Dendritic cell treated with granulocyte-macrophage colony-stimulating factor and Interleukin-4, amounts not matched to agents 40 ng/mL and 50 ng/mL, for 4 days (primary cell): ENCODE measurements around the gene RBM6.
"Not testable (repeated sequence)": the region's sequence is repeated elsewhere in the genome, so short reads cannot be mapped to it uniquely, and the experiment has no call there.

Experiments used
- H3K27ac Mint-ChIP-seq: one replicate; pipeline ENCODE4 v1.8.0; 2022; ENCODE audit warnings: mild to moderate bottlenecking, mixed read lengths
- H3K27me3 Mint-ChIP-seq: one replicate; pipeline ENCODE4 v1.8.0; 2022; ENCODE audit warnings: mild to moderate bottlenecking, mixed read lengths
- H3K36me3 Mint-ChIP-seq: one replicate; pipeline ENCODE4 v1.8.0; 2022; ENCODE audit warnings: low read depth, mixed read lengths
- H3K4me1 Mint-ChIP-seq: one replicate; pipeline ENCODE4 v1.8.0; 2022; ENCODE audit warnings: low read depth, mixed read lengths
- H3K4me3 Mint-ChIP-seq: one replicate; pipeline ENCODE4 v1.8.0; 2022; ENCODE audit warnings: mild to moderate bottlenecking, moderate library complexity, mixed read lengths
- H3K9me3 Mint-ChIP-seq: one replicate; pipeline ENCODE4 v1.8.0; 2022; ENCODE audit warnings: mixed read lengths
- intact Hi-C: fragments of 100-400 bp; cut with micrococcal nuclease; formaldehyde crosslinking; loops from one replicate; pipeline ENCODE4 v1.15.0; 2022

The RBM6 gene, protein sequence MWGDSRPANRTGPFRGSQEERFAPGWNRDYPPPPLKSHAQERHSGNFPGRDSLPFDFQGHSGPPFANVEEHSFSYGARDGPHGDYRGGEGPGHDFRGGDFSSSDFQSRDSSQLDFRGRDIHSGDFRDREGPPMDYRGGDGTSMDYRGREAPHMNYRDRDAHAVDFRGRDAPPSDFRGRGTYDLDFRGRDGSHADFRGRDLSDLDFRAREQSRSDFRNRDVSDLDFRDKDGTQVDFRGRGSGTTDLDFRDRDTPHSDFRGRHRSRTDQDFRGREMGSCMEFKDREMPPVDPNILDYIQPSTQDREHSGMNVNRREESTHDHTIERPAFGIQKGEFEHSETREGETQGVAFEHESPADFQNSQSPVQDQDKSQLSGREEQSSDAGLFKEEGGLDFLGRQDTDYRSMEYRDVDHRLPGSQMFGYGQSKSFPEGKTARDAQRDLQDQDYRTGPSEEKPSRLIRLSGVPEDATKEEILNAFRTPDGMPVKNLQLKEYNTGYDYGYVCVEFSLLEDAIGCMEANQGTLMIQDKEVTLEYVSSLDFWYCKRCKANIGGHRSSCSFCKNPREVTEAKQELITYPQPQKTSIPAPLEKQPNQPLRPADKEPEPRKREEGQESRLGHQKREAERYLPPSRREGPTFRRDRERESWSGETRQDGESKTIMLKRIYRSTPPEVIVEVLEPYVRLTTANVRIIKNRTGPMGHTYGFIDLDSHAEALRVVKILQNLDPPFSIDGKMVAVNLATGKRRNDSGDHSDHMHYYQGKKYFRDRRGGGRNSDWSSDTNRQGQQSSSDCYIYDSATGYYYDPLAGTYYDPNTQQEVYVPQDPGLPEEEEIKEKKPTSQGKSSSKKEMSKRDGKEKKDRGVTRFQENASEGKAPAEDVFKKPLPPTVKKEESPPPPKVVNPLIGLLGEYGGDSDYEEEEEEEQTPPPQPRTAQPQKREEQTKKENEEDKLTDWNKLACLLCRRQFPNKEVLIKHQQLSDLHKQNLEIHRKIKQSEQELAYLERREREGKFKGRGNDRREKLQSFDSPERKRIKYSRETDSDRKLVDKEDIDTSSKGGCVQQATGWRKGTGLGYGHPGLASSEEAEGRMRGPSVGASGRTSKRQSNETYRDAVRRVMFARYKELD

DNA sequence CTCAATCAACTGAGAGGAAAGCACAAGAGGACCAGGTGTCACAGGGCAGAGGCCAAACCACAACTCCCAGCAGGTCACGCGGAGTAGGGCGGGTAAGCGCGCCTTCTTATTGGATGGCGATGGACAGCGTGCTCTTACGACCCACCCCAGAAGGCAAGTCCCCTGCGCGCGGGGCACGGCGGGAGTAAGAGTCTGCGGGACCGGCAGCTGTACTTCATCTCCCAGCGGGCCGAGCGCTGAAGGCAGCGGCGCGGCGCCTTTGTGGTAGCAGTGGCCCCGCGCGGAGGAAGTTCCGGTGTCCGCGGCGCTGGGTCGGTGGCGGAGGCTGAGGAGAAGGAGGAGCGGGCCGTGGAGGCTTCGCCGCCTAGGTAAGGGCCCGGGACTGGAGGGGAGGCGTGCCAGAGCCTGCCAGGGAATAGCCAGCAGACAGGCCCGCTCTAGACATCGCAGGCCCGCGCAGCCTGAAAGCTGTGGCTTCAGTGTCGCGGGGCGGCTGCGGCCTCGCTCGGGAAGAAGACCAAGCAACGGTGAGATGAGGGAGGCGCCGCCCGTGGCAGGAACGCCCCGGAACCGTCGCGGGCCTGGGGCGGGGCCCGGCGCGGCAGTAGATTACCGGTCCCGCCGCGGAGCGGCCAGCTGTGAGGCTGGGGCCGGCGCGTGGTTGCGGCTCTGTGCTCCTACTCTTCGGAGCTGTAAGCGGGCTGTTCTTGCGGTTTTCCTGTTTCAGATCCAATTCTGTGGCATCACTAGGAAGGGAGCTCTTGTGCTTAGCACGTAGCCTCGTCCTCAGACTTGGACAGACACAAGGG is at the start of gene RBM6:
Gene RBM6 (plus strand): TSS at position 293 of the 809 bp plus-strand sequence. CDS start 22,492 bp downstream, outside the sequence.
- H3K9me3 Mint-ChIP-seq, result no peaks in the 10 kb centered on the region
- peak within 1 kb of the TSS; percentile 95 for H3K27ac Mint-ChIP-seq
- peak within 1 kb of the TSS; percentile 86 for H3K4me3 Mint-ChIP-seq
- H3K4me1 Mint-ChIP-seq, result peaks cover 33% of the 10 kb centered on the region
- H3K36me3 Mint-ChIP-seq, result peaks cover 21% of the 10 kb centered on the region
- intact Hi-C loops, result loop anchor here (1.0 kb wide), 1 partner anchor 11 kb away; the partner anchor contains the start of gene MON1A
- no peaks in the 10 kb centered on the region for H3K27me3 Mint-ChIP-seq

DNA sequence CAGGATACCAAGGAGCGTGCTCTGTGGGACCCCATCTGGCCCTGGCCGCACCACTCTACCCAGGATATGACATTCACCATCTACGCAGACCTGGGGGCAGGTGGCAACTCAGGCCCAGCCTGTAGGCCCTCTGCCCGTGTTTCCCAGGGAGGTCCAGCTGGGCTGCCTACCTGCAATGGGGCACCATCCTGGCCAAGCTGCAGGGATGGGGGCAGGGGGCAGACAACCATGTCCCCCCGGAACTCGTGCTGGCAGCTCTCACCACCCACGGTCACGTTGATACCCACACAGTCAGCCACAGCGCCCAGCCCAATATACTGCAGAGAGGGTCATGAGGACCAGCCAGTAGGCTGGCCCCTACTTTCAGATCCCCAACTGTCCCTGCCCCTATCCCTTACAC is 44.2 kb upstream of the RBM6 start:
- Mint-ChIP-seq H3K27me3 (no peaks in the 10 kb centered on the region), H3K27ac (no peak overlapping the region), H3K9me3 (no peaks in the 10 kb centered on the region), H3K4me3 (no peak overlapping the region), H3K4me1 (no peaks in the 10 kb centered on the region), H3K36me3 (no peaks in the 10 kb centered on the region)
- intact Hi-C loops, result no loop called here

DNA sequence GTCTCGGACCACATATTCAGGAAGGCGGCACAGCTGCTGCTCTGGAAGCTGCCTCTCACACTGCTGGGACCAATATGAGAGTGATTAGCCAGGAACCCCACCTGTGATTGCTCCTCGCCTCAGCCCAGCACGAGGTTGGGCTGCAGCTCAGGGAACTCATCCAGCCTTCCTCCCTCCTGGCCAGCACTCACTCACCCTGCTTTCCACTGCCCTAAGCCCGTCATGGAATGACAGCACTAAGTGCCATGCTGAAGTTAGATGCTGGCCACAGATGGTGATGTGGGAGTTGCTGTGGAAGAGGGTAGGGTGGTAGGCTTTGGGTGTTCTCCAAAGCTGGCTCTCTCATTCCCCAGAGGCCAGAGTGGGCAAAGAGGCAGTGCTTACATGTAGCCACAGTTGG is 43.6 kb upstream of the RBM6 start:
- intact Hi-C loops, result no loop called here
- Mint-ChIP-seq H3K36me3 (no peaks in the 10 kb centered on the region), H3K4me1 (no peaks in the 10 kb centered on the region), H3K27ac (no peak overlapping the region), H3K9me3 (no peaks in the 10 kb centered on the region), H3K27me3 (no peaks in the 10 kb centered on the region), H3K4me3 (no peak overlapping the region)

DNA sequence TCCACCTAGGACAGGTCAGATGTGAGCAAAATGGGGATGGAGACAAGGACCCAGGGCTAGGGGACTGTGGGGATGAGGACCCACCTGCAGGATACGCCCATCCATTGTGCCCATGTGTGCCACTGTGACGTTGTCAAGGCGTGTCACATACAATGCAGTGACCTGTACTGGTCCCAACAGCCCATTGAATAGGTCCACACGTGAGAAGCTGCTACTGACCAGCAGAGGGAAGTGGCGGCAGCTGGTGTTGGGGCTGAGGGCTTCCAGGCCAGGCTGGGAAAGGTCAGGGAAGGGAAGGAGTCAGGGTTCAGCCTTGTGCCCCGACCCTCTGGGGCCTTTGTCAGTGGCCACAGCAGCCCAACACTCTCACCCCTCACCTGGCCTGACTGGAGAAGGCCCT is 41.0 kb upstream of the RBM6 start:
- Mint-ChIP-seq H3K27ac (no peak overlapping the region), H3K4me1 (peaks cover 8% of the 10 kb centered on the region), H3K9me3 (no peaks in the 10 kb centered on the region), H3K27me3 (peaks cover 2% of the 10 kb centered on the region), H3K36me3 (no peaks in the 10 kb centered on the region), H3K4me3 (no peak overlapping the region)
- intact Hi-C loops, result no loop called here

DNA sequence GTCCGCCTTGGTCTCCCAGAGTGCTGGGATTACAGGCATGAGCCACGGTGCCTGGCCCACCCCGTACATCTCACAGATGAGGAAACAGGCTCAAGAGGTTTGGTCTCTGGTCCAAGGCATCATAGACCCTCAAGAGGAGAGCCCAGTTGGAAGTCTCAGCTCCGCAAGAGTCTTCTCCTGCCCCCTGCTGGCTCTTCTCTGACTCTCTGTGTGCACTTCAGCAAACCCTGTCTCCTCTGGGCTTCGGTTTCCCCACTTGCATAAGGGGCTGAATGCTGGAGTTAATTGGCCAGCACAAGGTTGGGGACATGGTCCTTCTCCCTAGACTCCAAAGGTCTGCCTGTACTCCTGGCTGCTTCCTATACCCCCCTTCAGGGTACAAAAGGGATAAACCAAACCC is 40.1 kb upstream of the RBM6 start:
- H3K36me3 Mint-ChIP-seq, result no peaks in the 10 kb centered on the region
- H3K27me3 Mint-ChIP-seq, result peaks cover 2% of the 10 kb centered on the region
- H3K4me3 Mint-ChIP-seq, result no peak overlapping the region
- intact Hi-C loops, result no loop called here
- H3K9me3 Mint-ChIP-seq, result no peaks in the 10 kb centered on the region
- peaks cover 11% of the 10 kb centered on the region for H3K4me1 Mint-ChIP-seq
- H3K27ac Mint-ChIP-seq, result no peak overlapping the region

DNA sequence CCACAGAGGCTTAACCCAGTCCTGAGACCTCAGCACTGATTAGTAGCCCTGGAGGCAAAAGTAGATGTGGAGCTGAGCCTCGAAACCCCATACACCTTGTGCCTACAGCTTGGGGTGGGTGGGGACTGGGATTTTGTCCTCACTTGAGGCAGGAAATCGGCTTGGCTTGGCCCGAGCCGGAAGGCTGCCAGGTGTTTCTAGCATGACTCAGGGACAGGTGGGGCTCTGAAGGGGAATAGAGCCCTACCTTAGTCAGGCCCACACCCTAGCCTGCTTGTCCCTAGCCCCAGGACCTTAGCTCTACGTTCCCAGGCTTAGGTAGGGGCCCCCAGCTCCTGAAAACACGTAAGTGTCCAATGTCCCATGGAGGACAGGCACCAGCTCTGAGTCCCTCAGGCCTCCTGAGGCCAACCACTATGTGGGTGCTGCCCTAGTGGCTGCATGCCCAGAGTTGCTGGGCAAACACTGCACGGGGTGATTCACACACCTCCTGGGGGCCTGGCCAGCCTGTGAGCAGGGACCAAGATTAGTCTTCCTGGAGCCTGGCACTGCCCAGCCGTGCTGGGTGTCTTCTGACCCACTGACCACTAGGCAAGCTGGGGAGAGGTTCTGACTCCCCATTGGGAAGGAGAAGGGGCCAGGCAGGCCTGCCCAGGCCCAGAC is 39.3 kb upstream of the RBM6 start:
- intact Hi-C loops, result no loop called here
- Mint-ChIP-seq H3K9me3 (no peaks in the 10 kb centered on the region), H3K4me1 (peaks cover 16% of the 10 kb centered on the region), H3K27ac (no peak overlapping the region), H3K4me3 (no peak overlapping the region), H3K27me3 (peaks cover 2% of the 10 kb centered on the region), H3K36me3 (no peaks in the 10 kb centered on the region)

DNA sequence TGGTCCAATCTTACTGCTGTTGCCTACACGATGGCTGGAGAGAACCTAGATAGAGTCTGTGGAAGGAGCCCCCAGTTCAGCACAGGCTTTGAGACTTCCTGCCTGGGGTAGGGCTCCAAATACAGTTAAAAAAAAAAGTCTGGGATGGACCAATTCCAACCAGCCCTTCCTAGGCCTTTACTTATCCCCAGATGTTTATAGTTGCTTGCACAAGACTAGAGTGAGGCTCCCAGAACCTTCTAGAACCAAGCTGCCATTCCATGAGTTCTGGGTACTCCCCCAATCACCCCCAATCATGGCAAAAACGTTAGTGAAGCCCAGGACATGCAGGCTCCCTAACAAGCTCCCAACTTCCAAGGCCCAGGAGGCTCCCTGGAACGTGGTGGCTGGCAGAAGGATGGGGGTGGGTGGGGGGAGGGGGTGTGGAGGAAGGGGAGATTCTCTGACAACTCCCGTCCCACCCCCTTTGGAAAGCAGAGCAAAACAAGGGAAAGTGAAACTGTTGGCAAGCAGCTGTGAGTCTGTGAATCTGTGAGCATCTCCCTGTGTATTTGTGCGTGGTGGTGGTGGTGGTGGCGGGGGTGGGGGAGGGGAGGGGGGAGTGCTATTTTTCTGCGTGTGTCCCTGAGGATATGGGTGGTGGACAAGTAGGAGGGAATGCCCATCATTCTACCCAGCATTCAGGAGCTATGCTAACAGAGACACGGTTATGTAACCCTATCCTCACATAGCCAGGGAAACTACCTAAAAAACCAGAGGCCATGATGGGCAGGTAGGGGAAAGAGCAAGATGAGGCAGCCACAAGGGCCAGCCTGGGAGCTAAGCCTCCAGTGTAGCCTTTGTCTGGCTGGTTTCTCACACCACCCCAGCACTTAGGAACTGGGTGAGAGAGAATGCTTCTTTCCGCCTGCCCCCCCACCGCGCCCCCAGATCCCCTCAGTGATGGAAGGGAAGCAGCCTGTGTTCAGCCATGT is 38.3 kb upstream of the RBM6 start:
- no peak overlapping the region for H3K27ac Mint-ChIP-seq
- no peaks in the 10 kb centered on the region for H3K36me3 Mint-ChIP-seq
- no peak overlapping the region for H3K4me3 Mint-ChIP-seq
- no peaks in the 10 kb centered on the region for H3K9me3 Mint-ChIP-seq
- intact Hi-C loops, result no loop called here
- peaks cover 2% of the 10 kb centered on the region for H3K27me3 Mint-ChIP-seq
- H3K4me1 Mint-ChIP-seq, result peaks cover 26% of the 10 kb centered on the region

DNA sequence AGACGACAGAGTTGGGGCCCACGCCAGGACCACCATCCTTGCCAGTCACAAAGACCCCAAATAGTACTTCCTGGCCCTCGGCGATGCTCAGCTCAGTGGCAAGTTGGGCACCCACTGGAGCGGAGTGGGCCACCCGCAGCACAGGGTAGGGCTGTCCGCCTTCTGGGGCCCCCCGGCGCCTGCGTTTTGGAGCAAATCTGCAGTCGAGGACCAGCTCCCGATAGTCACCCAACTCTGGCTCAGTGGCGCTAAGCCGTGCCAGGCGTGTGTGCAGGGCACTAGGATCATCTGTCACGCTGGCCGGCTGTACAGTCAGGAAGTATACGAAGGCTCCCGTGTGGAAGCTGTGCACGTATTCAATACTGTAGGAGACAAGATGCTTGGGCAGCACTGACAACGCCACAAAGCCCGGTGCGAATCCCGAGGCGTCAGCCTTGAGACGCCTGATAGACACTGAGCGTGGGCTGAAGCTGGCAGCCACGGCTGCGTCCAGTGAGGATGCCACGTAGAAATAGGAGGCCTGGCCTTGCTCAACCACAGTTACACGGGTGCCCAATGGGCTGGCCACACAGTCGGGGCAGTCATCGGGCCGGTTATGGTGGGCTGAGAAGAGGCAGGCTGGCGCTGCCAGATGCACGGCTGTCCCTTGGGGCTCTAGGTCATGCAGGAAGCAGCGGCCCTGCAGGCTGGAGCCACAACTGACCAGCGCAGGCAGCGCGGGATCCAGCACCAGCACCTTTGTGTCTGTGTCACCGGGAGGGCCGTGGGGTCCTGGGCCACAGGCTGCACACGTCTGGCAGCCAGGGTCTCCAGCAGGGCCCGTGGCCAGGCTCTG is 37.2 kb upstream of the RBM6 start:
- no peak overlapping the region for H3K27ac Mint-ChIP-seq
- H3K36me3 Mint-ChIP-seq, result no peaks in the 10 kb centered on the region
- H3K4me3 Mint-ChIP-seq, result no peak overlapping the region
- H3K9me3 Mint-ChIP-seq, result no peaks in the 10 kb centered on the region
- peaks cover 28% of the 10 kb centered on the region for H3K4me1 Mint-ChIP-seq
- H3K27me3 Mint-ChIP-seq, result peaks cover 2% of the 10 kb centered on the region
- intact Hi-C loops, result no loop called here

DNA sequence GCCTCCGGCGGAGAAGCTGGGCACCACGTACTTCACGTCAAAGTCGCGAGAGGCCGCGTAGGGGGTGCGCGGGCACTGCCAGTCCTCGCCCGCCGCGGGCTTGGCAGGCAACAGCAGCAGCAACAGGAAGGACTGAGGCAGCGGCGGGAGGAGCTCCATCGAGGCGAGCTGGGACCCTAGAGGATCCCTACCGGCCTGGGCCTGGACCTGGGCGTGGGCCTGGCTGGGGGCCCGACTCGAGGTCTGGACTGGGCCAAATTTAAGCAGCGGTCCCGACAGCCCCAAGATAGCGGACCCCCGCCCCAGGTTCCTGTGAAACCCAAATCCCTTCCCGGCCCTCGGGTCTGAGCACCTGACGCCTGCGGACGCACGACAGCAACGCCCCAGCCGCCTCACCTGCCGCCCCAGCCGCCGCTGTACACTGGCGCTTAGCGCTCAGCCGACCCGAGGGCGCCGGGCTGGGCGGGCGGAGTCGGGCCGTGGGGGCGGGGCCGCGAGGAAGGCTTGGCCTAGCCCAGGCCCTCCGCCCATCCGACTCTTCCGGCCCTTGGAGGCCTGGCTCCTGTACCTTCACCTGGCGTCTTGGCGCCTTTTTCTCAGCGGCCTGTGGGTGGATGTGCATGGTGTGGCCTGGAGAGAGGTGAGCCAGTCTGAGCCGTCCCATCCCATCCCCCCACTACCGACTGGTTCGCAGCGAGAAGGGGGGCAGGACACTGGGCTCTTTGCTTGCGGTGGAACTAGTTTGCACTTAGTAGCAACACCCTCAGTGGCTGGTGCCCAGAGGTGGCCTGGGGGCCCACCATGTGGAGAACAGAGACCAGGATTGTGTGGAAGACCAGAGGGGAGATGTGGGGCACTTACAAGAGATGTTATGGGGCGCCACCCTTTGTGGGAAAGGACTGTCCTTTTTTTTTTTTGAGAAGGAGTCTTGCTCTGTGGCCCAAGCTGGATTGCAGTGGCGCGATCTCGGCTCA is 36.2 kb upstream of the RBM6 start, which contains the start of gene MST1R:
Gene MST1R (minus strand): TSS at position 423 of the 974 bp plus-strand sequence. CDS start 264 bp downstream, at position 159.
- intact Hi-C loops, result no loop called here

DNA sequence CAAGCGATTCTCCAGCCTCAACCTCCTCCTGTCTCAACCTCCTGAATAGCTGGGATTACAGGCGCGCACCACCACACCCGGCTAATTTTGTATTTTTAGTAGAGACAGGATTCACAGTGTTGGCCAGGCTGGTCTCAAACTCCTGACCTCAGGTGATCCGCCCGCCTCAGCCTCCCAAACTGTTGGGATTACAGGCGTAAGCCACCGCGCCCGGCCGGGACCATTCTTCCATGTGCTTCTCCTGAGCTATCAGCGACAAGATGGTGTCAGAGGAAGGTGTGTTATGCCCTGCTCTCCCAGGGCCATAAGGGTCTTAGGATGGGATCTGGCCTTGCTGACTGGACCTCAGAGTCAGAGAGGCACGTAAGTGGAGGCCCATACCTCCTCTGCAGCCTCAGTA is 35.5 kb upstream of the RBM6 start:
- peak overlapping the region; percentile 75 for H3K4me3 Mint-ChIP-seq
- H3K27me3 Mint-ChIP-seq, H3K9me3 Mint-ChIP-seq, intact Hi-C loops, H3K36me3 Mint-ChIP-seq: not testable (repeated sequence)
- peak overlapping the region; percentile 67 for H3K27ac Mint-ChIP-seq
- H3K4me1 Mint-ChIP-seq, result peaks cover 28% of the 10 kb centered on the region

More for the DNA sequence above, 36.2 kb upstream of the RBM6 start, which contains the start of gene MST1R:
- peak within 1 kb of the TSS; percentile 75 for H3K4me3 Mint-ChIP-seq
- peaks cover 2% of the 10 kb centered on the region for H3K27me3 Mint-ChIP-seq
- peaks cover 28% of the 10 kb centered on the region for H3K4me1 Mint-ChIP-seq
- H3K36me3 Mint-ChIP-seq, result peaks cover 2% of the 10 kb centered on the region
- H3K27ac Mint-ChIP-seq, result peak within 1 kb of the TSS; percentile 67
- H3K9me3 Mint-ChIP-seq, result no peaks in the 10 kb centered on the region
